Peyer's patch (tissue), 4 donors: ENCODE data around the gene VAPA.

Experiments used
- POLR2A ChIP-seq, 2 donors: fragments of 450-650 bp; IDR thresholded peaks; one replicate each; pipeline ENCODE4 v1.5.1; 2017; ENCODE audit warnings: antibody characterized with exemption in 2 of 2, mild to moderate bottlenecking in 2 of 2, moderate library complexity in 2 of 2
- TF ChIP-seq, protein P1 (sequence below), 6 experiments: fragments of 450-650 bp in 4 of 6; fragments of 200-600 bp in 2 of 6; sonication (generic) in 1 of 6; IDR thresholded peaks; one replicate each; pipeline ENCODE4 v1.5.1; 2017 to 2019; ENCODE audit warnings: antibody characterized with exemption in 6 of 6, mild to moderate bottlenecking in 3 of 6, moderate library complexity in 1 of 6

GRCh38 chr18:9884090-9884489 is 29.7 kb upstream of the VAPA start:
- no peak for TF ChIP-seq POLR2A (IDR thresholded peaks at IDR 0.05)
- TF ChIP-seq, protein P1, sequence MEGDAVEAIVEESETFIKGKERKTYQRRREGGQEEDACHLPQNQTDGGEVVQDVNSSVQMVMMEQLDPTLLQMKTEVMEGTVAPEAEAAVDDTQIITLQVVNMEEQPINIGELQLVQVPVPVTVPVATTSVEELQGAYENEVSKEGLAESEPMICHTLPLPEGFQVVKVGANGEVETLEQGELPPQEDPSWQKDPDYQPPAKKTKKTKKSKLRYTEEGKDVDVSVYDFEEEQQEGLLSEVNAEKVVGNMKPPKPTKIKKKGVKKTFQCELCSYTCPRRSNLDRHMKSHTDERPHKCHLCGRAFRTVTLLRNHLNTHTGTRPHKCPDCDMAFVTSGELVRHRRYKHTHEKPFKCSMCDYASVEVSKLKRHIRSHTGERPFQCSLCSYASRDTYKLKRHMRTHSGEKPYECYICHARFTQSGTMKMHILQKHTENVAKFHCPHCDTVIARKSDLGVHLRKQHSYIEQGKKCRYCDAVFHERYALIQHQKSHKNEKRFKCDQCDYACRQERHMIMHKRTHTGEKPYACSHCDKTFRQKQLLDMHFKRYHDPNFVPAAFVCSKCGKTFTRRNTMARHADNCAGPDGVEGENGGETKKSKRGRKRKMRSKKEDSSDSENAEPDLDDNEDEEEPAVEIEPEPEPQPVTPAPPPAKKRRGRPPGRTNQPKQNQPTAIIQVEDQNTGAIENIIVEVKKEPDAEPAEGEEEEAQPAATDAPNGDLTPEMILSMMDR (IDR thresholded peaks at IDR 0.05) = no peak
